Mesendoderm (in vitro differentiated cells): Measurements from ENCODE around the gene MRLN.
A peak's percentile ranks its signal among the peaks of the same experiment; 100 is the strongest.

Experiments
- DNase-seq: peaks from one replicate; pipeline ENCODE4 v3.0.0; 2013
- H2AK5ac ChIP-seq: 2 replicates; pipeline ENCODE4 v1.6.1; 2013; ENCODE audit warnings: low read length, inconsistent platforms
- H2BK120ac ChIP-seq: 2 replicates; pipeline ENCODE4 v1.6.1; 2013; ENCODE audit warnings: low read depth, mild to moderate bottlenecking, low read length, moderate library complexity, mixed read lengths
- H2BK15ac ChIP-seq: replicated peaks from 2 replicates; pipeline ENCODE4 v1.6.1; 2013; ENCODE audit warnings: low read depth, mild to moderate bottlenecking, moderate library complexity
- H2BK5ac ChIP-seq: 2 replicates; pipeline ENCODE4 v1.6.1; 2013; ENCODE audit warnings: low read length, inconsistent platforms
- H3K18ac ChIP-seq: 2 replicates; pipeline ENCODE4 v1.6.1; 2013; ENCODE audit warnings: mild to moderate bottlenecking, low read length, mixed read lengths
- H3K23ac ChIP-seq: one replicate; pipeline ENCODE4 v1.6.1; 2013; ENCODE audit warnings: low read length
- H3K27ac ChIP-seq: 2 replicates; pipeline ENCODE4 v1.5.1; 2013; ENCODE audit warnings: low read depth, mild to moderate bottlenecking, inconsistent platforms, low read length, moderate library complexity
- H3K27me3 ChIP-seq: 2 replicates; pipeline ENCODE4 v1.6.1; 2013; ENCODE audit warnings: low read length, control low read depth, mild to moderate bottlenecking, inconsistent platforms; ENCODE audit not compliant: insufficient read depth, poor library complexity
- H3K36me3 ChIP-seq: 2 replicates; pipeline ENCODE4 v1.6.1; 2013; ENCODE audit warnings: low read length, inconsistent platforms; ENCODE audit not compliant: control insufficient read depth, insufficient read depth
- H3K4ac ChIP-seq: one replicate; pipeline ENCODE4 v1.6.1; 2013; ENCODE audit warnings: low read depth, mild to moderate bottlenecking, low read length, moderate library complexity
- H3K4me1 ChIP-seq: 2 replicates; pipeline ENCODE4 v1.6.1; 2013; ENCODE audit warnings: low read depth, low read length, inconsistent platforms; ENCODE audit not compliant: control insufficient read depth
- H3K4me2 ChIP-seq: 2 replicates; pipeline ENCODE4 v1.6.1; 2013; ENCODE audit warnings: low read length
- H3K4me3 ChIP-seq: 2 replicates; pipeline ENCODE4 v1.5.1; 2013; ENCODE audit warnings: mild to moderate bottlenecking, low read length
- H3K56ac ChIP-seq: one replicate; pipeline ENCODE4 v1.6.1; 2013; ENCODE audit warnings: low read length
- H3K79me1 ChIP-seq: 2 replicates; pipeline ENCODE4 v1.6.1; 2013; ENCODE audit warnings: low read length, inconsistent platforms
- H3K79me2 ChIP-seq: 2 replicates; pipeline ENCODE4 v1.6.1; 2013; ENCODE audit warnings: mild to moderate bottlenecking, low read length; ENCODE audit not compliant: control insufficient read depth, insufficient read depth
- H3K9ac ChIP-seq: 2 replicates; pipeline ENCODE4 v1.6.1; 2013; ENCODE audit warnings: low read length, inconsistent platforms
- H4K5ac ChIP-seq: one replicate; pipeline ENCODE4 v1.6.1; 2013; ENCODE audit warnings: low read length
- H4K8ac ChIP-seq: one replicate; pipeline ENCODE4 v1.6.1; 2013; ENCODE audit warnings: low read depth, mild to moderate bottlenecking, control low read depth, low read length, moderate library complexity
- WGBS: extraction: QIAGEN DNeasy Blood & Tissue Kit; methylation state at CpG from one replicate; pipeline ENCODE4 v1.1.7; 2013; ENCODE audit warnings: low lambda C conversion rate, missing lambda C conversion rate; ENCODE audit not compliant: insufficient coverage; ENCODE audit errors: extremely low coverage; 5-methylcytosine and 5-hydroxymethylcytosine counted together

Gene MRLN

GRCh38 chr10:59702347-59702746 is 50.9 kb downstream of the MRLN start:
- Histone ChIP-seq H2BK15ac (no peak overlapping the region), H3K4me2 (no peak overlapping the region), H3K56ac (no peak overlapping the region), H3K36me3 (no peaks in the 10 kb centered on the region), H2BK5ac (no peak overlapping the region), H2AK5ac (no peak overlapping the region), H3K79me2 (no peaks in the 10 kb centered on the region), H2BK120ac (no peak overlapping the region), H3K23ac (no peak overlapping the region), H3K27ac (no peak overlapping the region), H3K18ac (no peak overlapping the region), H3K9ac (no peak overlapping the region), H3K4ac (no peak overlapping the region), H4K5ac (no peak overlapping the region), H3K4me3 (no peak overlapping the region), H3K79me1 (no peaks in the 10 kb centered on the region), H4K8ac (no peak overlapping the region), H3K4me1 (no peaks in the 10 kb centered on the region), H3K27me3 (no peaks in the 10 kb centered on the region)
- no peak for DNase-seq
- no CpG with 5 or more reads among the region's 4 CpGs for WGBS

GRCh38 chr10:59700709-59701108 is 52.5 kb downstream of the MRLN start:
- no peak overlapping the region for H2BK5ac ChIP-seq
- H2AK5ac ChIP-seq = no peak overlapping the region
- no peaks in the 10 kb centered on the region for H3K4me1 ChIP-seq
- H3K27me3 ChIP-seq = no peaks in the 10 kb centered on the region
- no peak overlapping the region for H2BK120ac ChIP-seq
- H3K56ac ChIP-seq = no peak overlapping the region
- no peak overlapping the region for H3K4ac ChIP-seq
- H3K18ac ChIP-seq = no peak overlapping the region
- H4K5ac ChIP-seq = no peak overlapping the region
- no peak overlapping the region for H3K9ac ChIP-seq
- H2BK15ac ChIP-seq = no peak overlapping the region
- no peak overlapping the region for H3K23ac ChIP-seq
- peak; percentile 81 for DNase-seq
- no peaks in the 10 kb centered on the region for H3K79me2 ChIP-seq
- H3K4me3 ChIP-seq = no peak overlapping the region
- H3K79me1 ChIP-seq = no peaks in the 10 kb centered on the region
- H3K36me3 ChIP-seq = no peaks in the 10 kb centered on the region
- WGBS = no CpG with 5 or more reads among the region's 4 CpGs
- no peak overlapping the region for H4K8ac ChIP-seq
- H3K4me2 ChIP-seq = no peak overlapping the region
- no peak overlapping the region for H3K27ac ChIP-seq

- no CpG with 5 or more reads among the region's 1 CpG for WGBS
Observed at GRCh38 chr10:59698326-59698725, 54.9 kb downstream of the MRLN start.

GRCh38 chr10:59695637-59696036 is 57.6 kb downstream of the MRLN start:
- Histone ChIP-seq H3K27me3 (no peaks in the 10 kb centered on the region), H3K4ac (no peak overlapping the region), H2BK15ac (no peak overlapping the region), H3K23ac (no peak overlapping the region), H3K79me2 (no peaks in the 10 kb centered on the region), H3K56ac (no peak overlapping the region), H3K18ac (no peak overlapping the region), H3K36me3 (no peaks in the 10 kb centered on the region), H4K8ac (peak overlapping the region; percentile 56), H3K9ac (no peak overlapping the region), H4K5ac (no peak overlapping the region), H2BK120ac (no peak overlapping the region), H3K27ac (no peak overlapping the region), H2BK5ac (no peak overlapping the region), H3K4me2 (no peak overlapping the region), H3K4me3 (no peak overlapping the region), H2AK5ac (no peak overlapping the region), H3K79me1 (no peaks in the 10 kb centered on the region), H3K4me1 (no peaks in the 10 kb centered on the region)
- DNase-seq = no peak
- no CpG with 5 or more reads among the region's 3 CpGs for WGBS

More at GRCh38 chr10:59698326-59698725, 54.9 kb downstream of the MRLN start:
- Histone ChIP-seq H3K79me1 (no peaks in the 10 kb centered on the region), H3K23ac (no peak overlapping the region), H3K4ac (no peak overlapping the region), H4K5ac (no peak overlapping the region), H3K4me2 (no peak overlapping the region), H3K27me3 (no peaks in the 10 kb centered on the region), H3K79me2 (no peaks in the 10 kb centered on the region), H3K27ac (no peak overlapping the region), H3K36me3 (no peaks in the 10 kb centered on the region), H3K4me1 (no peaks in the 10 kb centered on the region), H2BK5ac (no peak overlapping the region), H4K8ac (no peak overlapping the region), H3K18ac (no peak overlapping the region), H2BK120ac (no peak overlapping the region), H3K56ac (no peak overlapping the region), H3K9ac (no peak overlapping the region), H3K4me3 (no peak overlapping the region), H2BK15ac (no peak overlapping the region), H2AK5ac (no peak overlapping the region)
- DNase-seq = no peak

- H3K4ac ChIP-seq = no peak overlapping the region
- no peak overlapping the region for H3K27ac ChIP-seq
- H4K8ac ChIP-seq = no peak overlapping the region
- H3K56ac ChIP-seq = no peak overlapping the region
- no peaks in the 10 kb centered on the region for H3K27me3 ChIP-seq
- H2BK15ac ChIP-seq = no peak overlapping the region
- no peaks in the 10 kb centered on the region for H3K79me2 ChIP-seq
- no peak overlapping the region for H3K4me3 ChIP-seq
- DNase-seq = no peak
- no peak overlapping the region for H3K18ac ChIP-seq
- H3K4me1 ChIP-seq = no peaks in the 10 kb centered on the region
- H3K79me1 ChIP-seq = no peaks in the 10 kb centered on the region
- no peak overlapping the region for H2AK5ac ChIP-seq
- H3K9ac ChIP-seq = no peak overlapping the region
- no CpG with 5 or more reads among the region's 1 CpG for WGBS
- no peak overlapping the region for H2BK5ac ChIP-seq
- no peak overlapping the region for H3K4me2 ChIP-seq
- no peak overlapping the region for H2BK120ac ChIP-seq
- no peak overlapping the region for H4K5ac ChIP-seq
- H3K23ac ChIP-seq = no peak overlapping the region
- H3K36me3 ChIP-seq = no peaks in the 10 kb centered on the region
Observed at GRCh38 chr10:59694936-59695335, 58.3 kb downstream of the MRLN start.

- Histone ChIP-seq H4K5ac (no peak overlapping the region), H4K8ac (no peak overlapping the region), H3K4me2 (no peak overlapping the region), H2AK5ac (no peak overlapping the region), H2BK5ac (no peak overlapping the region), H3K27me3 (no peaks in the 10 kb centered on the region), H3K23ac (no peak overlapping the region), H2BK15ac (no peak overlapping the region), H3K79me1 (no peaks in the 10 kb centered on the region), H3K4ac (no peak overlapping the region), H3K4me3 (no peak overlapping the region), H3K36me3 (no peaks in the 10 kb centered on the region), H3K79me2 (no peaks in the 10 kb centered on the region), H3K4me1 (no peaks in the 10 kb centered on the region), H3K56ac (no peak overlapping the region), H3K9ac (no peak overlapping the region), H2BK120ac (no peak overlapping the region), H3K18ac (no peak overlapping the region), H3K27ac (no peak overlapping the region)
- no CpG with 5 or more reads among the region's 2 CpGs for WGBS
- no peak for DNase-seq
Observed at GRCh38 chr10:59692113-59692512, 61.1 kb downstream of the MRLN start.
